Measurements from ENCODE around the gene PRAC1. TPM values are rescaled to one million over a fixed set of nuclear protein-coding genes. Genes with fewer than 3 reads are reported as not detected.

PRAC1 gene
- total RNA-seq, 1 experiment from 2014 or later: not detected

DNA sequence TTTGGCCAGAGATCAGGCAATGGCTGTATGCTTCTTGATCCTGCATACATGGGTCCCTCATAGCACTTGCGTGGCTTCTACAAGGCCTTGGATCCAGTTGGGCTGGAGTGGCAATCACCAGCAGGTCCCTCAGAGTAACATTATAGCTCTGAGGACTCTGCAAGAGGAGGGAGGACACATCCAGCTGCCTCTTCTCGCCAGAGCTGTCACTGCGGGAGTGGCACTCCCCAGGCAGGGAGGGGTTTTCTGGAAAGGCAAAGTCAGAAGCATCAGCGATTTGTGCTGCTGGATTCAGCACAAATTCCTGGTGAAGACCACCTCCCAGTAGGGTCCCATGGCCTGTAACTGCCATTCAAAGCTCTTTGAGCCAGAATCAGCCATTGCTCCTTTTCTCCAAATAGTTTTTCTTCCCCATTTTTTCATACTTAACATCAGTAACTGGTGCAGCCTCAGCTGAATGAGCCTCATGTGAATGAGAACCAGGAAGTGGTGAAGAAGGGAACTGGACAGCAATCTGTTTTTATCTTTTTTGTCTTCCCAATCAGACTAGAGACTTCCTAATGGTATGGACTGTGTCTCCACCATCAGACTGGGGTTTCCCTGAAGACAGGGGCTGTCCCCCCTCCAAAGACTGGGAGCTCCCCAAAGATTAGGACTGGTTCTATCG is 46.8 kb upstream of the PRAC1 start:
- CTCF ChIA-PET: interaction anchor here (0.7 to 1.3 kb wide), 5 partner anchors 19 to 110 kb away, joined by 3 to 4 read pairs (median 3); no protein-coding TSS in a partner anchor
- Histone ChIP-seq H3K27ac (ENCODE audit: low read depth, low read length) (no peak overlapping the region), H4K20me1 (ENCODE audit: insufficient read depth) (no peaks in the 10 kb centered on the region), H3K79me2 (ENCODE audit: insufficient read depth, low read length) (no peaks in the 10 kb centered on the region), H3K4me2 (ENCODE audit: low read length) (no peak overlapping the region), H3K9me2 (ENCODE audit: insufficient read depth) (no peaks in the 10 kb centered on the region), H3K9ac (ENCODE audit: low read length) (no peak overlapping the region), H3K4me1 (ENCODE audit: control insufficient read depth in 1 of 2, insufficient read depth in 2 of 2, low read length in 2 of 2) (no peaks in the 10 kb centered on the region), H3K9me3 (ENCODE audit: control insufficient read depth in 1 of 2, insufficient read depth in 1 of 2, low read depth in 1 of 2, low read length in 2 of 2) (no peaks in the 10 kb centered on the region), H2AFZ (ENCODE audit: low read depth, low read length, poor library complexity, severe bottlenecking) (no peak overlapping the region), H3K36me3 (ENCODE audit: control insufficient read depth in 1 of 2, insufficient read depth in 2 of 2, low read length in 2 of 2) (no peaks in the 10 kb centered on the region), H3K27me3 (ENCODE audit: insufficient read depth, low read length) (no peaks in the 10 kb centered on the region), H3K4me3 (replicated peaks in 1 of 2; ENCODE audit: low read depth in 1 of 2, low read length in 2 of 2) (no peak overlapping the region)
- DNase-seq (ENCODE audit: low read depth, low spot score) (no peak), ATAC-seq (no peak)
- RAD21 ChIA-PET (ENCODE audit: low non-redundant PET in 1 of 2, low total read pairs in 2 of 2, uncharacterized antibody in 2 of 2, unreplicated experiment in 2 of 2): no interaction called here
- POLR2A ChIA-PET: interaction anchor here (0.7 kb wide), 1 partner anchor 123 kb away, joined by 3 read pairs; the partner anchor contains the start of gene ATP5MC1
- no peak for TF ChIP-seq CBX3 (IDR thresholded peaks at IDR 0.05; ENCODE audit: low read depth)
- TF ChIP-seq SP1 (IDR thresholded peaks at IDR 0.05; ENCODE audit: low read depth): no peak
- TF ChIP-seq POLR2A (IDR thresholded peaks at IDR 0.05; ENCODE audit: borderline replicate concordance, extremely low read depth, insufficient read depth, insufficient read length): no peak
- no peak for TF ChIP-seq JUND (IDR thresholded peaks at IDR 0.05)
- TF ChIP-seq YY1 (IDR thresholded peaks at IDR 0.05; ENCODE audit: extremely low read depth, insufficient replicate concordance, low read depth, low read length): no peak
- no peak for TF ChIP-seq SIN3A (IDR thresholded peaks at IDR 0.05; ENCODE audit: low read depth)
- no peak for TF ChIP-seq RAD21 (IDR thresholded peaks at IDR 0.05; ENCODE audit: low read depth)
- TF ChIP-seq EZH2phosphoT487 (IDR thresholded peaks at IDR 0.05; ENCODE audit: borderline replicate concordance): no peak
- no peak for TF ChIP-seq FOSL1 (IDR thresholded peaks at IDR 0.05; ENCODE audit: low read depth)
- TF ChIP-seq TCF7L2 (IDR thresholded peaks at IDR 0.05; ENCODE audit: borderline replicate concordance, extremely low read depth, insufficient read depth, insufficient read length): no peak
- no peak for TF ChIP-seq ZNF274 (IDR thresholded peaks at IDR 0.05; ENCODE audit: low read depth, low read length)
- no peak for TF ChIP-seq ZFX (IDR thresholded peaks at IDR 0.05)
- TF ChIP-seq EGR1 (IDR thresholded peaks at IDR 0.05; ENCODE audit: low read depth): no peak
- TF ChIP-seq, protein P1, sequence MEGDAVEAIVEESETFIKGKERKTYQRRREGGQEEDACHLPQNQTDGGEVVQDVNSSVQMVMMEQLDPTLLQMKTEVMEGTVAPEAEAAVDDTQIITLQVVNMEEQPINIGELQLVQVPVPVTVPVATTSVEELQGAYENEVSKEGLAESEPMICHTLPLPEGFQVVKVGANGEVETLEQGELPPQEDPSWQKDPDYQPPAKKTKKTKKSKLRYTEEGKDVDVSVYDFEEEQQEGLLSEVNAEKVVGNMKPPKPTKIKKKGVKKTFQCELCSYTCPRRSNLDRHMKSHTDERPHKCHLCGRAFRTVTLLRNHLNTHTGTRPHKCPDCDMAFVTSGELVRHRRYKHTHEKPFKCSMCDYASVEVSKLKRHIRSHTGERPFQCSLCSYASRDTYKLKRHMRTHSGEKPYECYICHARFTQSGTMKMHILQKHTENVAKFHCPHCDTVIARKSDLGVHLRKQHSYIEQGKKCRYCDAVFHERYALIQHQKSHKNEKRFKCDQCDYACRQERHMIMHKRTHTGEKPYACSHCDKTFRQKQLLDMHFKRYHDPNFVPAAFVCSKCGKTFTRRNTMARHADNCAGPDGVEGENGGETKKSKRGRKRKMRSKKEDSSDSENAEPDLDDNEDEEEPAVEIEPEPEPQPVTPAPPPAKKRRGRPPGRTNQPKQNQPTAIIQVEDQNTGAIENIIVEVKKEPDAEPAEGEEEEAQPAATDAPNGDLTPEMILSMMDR (IDR thresholded peaks at IDR 0.05 in 2 of 3, conservative IDR thresholded peaks at IDR 0.05 in 1 of 3; ENCODE audit: borderline replicate concordance in 1 of 3, insufficient read depth in 1 of 3, low read depth in 2 of 3, low read length in 2 of 3): no peak
- no peak for TF ChIP-seq CEBPB (IDR thresholded peaks at IDR 0.05; ENCODE audit: low read depth)
- TF ChIP-seq ELF1 (IDR thresholded peaks at IDR 0.05; ENCODE audit: borderline replicate concordance, low read depth): no peak
- intact Hi-C loops (cut with micrococcal nuclease): no loop called here
- no TSS peak for BruUV-seq (replicated peaks)
